MCF 10A (cell line): ENCODE data around the gene CSF2RB. TPM values are rescaled to one million over a fixed set of nuclear protein-coding genes. Genes with fewer than 3 reads are reported as not detected.
"Not testable (repeated sequence)": the region's sequence is repeated elsewhere in the genome, so short reads cannot be mapped to it uniquely, and the experiment has no call there.

Experiments used
- BruUV-seq: library from RNA; stranded (reverse); fragments of 400-500 nt; replicated peaks from 2 replicates; lab custom pipeline; 2021; lab: Mats Ljungman, UMichigan
- CTCF ChIA-PET: fragments of 300-600 bp; sonication (Branson Sonifier 250); formaldehyde crosslinking; extraction: SDS; loops from one replicate; lab custom pipeline; 2021; ENCODE audit warnings: antibody characterized with exemption, inconsistent platforms; lab: Yijun Ruan, JAX
- POLR2A ChIA-PET: fragments of 300-600, 350-650 bp; sonication (Branson Sonifier 250); formaldehyde crosslinking; extraction: SDS; loops from one replicate; lab custom pipeline; 2020; ENCODE audit warnings: antibody characterized with exemption, inconsistent platforms; lab: Yijun Ruan, JAX
- DNase-seq: peaks from one replicate; pipeline ENCODE4 v3.0.0-alpha.2; 2018; ENCODE audit not compliant: unreplicated experiment
- H3K27ac Mint-ChIP-seq: one replicate; pipeline ENCODE4 v1.8.0; 2022; ENCODE audit warnings: mild to moderate bottlenecking, low read depth, mixed read lengths; ENCODE audit not compliant: unreplicated experiment
- H3K27me3 Mint-ChIP-seq: one replicate; pipeline ENCODE4 v1.8.0; 2022; ENCODE audit warnings: mixed read lengths; ENCODE audit not compliant: insufficient read depth, unreplicated experiment
- H3K36me3 Mint-ChIP-seq: one replicate; pipeline ENCODE4 v1.8.0; 2022; ENCODE audit warnings: mild to moderate bottlenecking, moderate library complexity, mixed read lengths; ENCODE audit not compliant: insufficient read depth, unreplicated experiment
- H3K4me1 Mint-ChIP-seq: one replicate; pipeline ENCODE4 v1.8.0; 2022; ENCODE audit warnings: mixed read lengths; ENCODE audit not compliant: insufficient read depth, unreplicated experiment
- H3K4me3 Mint-ChIP-seq: one replicate; pipeline ENCODE4 v1.8.0; 2022; ENCODE audit warnings: mild to moderate bottlenecking, moderate library complexity, mixed read lengths; ENCODE audit not compliant: unreplicated experiment
- H3K9me3 Mint-ChIP-seq: one replicate; pipeline ENCODE4 v1.8.0; 2022; ENCODE audit warnings: mixed read lengths; ENCODE audit not compliant: unreplicated experiment
- intact Hi-C: fragments of 100-400 bp; cut with micrococcal nuclease; formaldehyde crosslinking; loops from 2 replicates; pipeline ENCODE4 v1.14.1; 2022
- total RNA-seq: library from RNA; stranded (reverse); gene quantifications from 2 replicates; pipeline ENCODE4 v1.2.3, GENCODE V29; 2022
- TF ChIP-seq, protein P1 (sequence below): fragments of 200-600 bp; IDR thresholded peaks from one replicate; pipeline ENCODE4 v1.8.0; 2022; ENCODE audit warnings: antibody characterized with exemption, mild to moderate bottlenecking; ENCODE audit not compliant: unreplicated experiment

Gene CSF2RB
- total RNA-seq, 1 experiment from 2014 or later = not detected

- no peak overlapping the region for H3K4me3 Mint-ChIP-seq
- no TSS peak for BruUV-seq
- no peak for DNase-seq
- no peaks in the 10 kb centered on the region for H3K36me3 Mint-ChIP-seq
- TF ChIP-seq, protein P1, sequence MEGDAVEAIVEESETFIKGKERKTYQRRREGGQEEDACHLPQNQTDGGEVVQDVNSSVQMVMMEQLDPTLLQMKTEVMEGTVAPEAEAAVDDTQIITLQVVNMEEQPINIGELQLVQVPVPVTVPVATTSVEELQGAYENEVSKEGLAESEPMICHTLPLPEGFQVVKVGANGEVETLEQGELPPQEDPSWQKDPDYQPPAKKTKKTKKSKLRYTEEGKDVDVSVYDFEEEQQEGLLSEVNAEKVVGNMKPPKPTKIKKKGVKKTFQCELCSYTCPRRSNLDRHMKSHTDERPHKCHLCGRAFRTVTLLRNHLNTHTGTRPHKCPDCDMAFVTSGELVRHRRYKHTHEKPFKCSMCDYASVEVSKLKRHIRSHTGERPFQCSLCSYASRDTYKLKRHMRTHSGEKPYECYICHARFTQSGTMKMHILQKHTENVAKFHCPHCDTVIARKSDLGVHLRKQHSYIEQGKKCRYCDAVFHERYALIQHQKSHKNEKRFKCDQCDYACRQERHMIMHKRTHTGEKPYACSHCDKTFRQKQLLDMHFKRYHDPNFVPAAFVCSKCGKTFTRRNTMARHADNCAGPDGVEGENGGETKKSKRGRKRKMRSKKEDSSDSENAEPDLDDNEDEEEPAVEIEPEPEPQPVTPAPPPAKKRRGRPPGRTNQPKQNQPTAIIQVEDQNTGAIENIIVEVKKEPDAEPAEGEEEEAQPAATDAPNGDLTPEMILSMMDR = no peak
- peaks cover 31% of the 10 kb centered on the region for H3K27me3 Mint-ChIP-seq
- POLR2A ChIA-PET = interaction anchor here (0.6 to 0.9 kb wide), 3 partner anchors 10 to 460 kb away, joined by 3 to 4 read pairs (median 3); no protein-coding TSS in a partner anchor
- no peaks in the 10 kb centered on the region for H3K4me1 Mint-ChIP-seq
- H3K27ac Mint-ChIP-seq = no peak overlapping the region
- CTCF ChIA-PET = interaction anchor here (0.5 to 2.2 kb wide), 7 partner anchors 10 to 456 kb away, joined by 3 to 9 read pairs (median 4); no protein-coding TSS in a partner anchor
- H3K9me3 Mint-ChIP-seq = no peaks in the 10 kb centered on the region
- intact Hi-C loops = loop anchor here (5.0 kb wide), 1 partner anchor 179 kb away; no protein-coding TSS in a partner anchor
Observed at GRCh38 chr22:36988075-36988832, 74.8 kb downstream of the CSF2RB start.

GRCh38 chr22:36989012-36989411 lies 75.6 kb downstream of the CSF2RB start:
- not testable (repeated sequence) for H3K4me1 Mint-ChIP-seq, H3K36me3 Mint-ChIP-seq, BruUV-seq, H3K27ac Mint-ChIP-seq, H3K9me3 Mint-ChIP-seq, DNase-seq, H3K4me3 Mint-ChIP-seq
- CTCF ChIA-PET = interaction anchor here (0.7 to 2.2 kb wide), 3 partner anchors 9 to 54 kb away, joined by 3 to 9 read pairs (median 4); no protein-coding TSS in a partner anchor
- intact Hi-C loops = loop anchor here (5.0 kb wide), 1 partner anchor 178 kb away; no protein-coding TSS in a partner anchor
- peaks cover 31% of the 10 kb centered on the region for H3K27me3 Mint-ChIP-seq
- POLR2A ChIA-PET = interaction anchor here (0.6 to 0.9 kb wide), 2 partner anchors 265 to 461 kb away, joined by 3 to 4 read pairs; no protein-coding TSS in a partner anchor

Other genes starting within 250 kb of the CSF2RB start
- gene CACNG2, start 209.9 kb upstream of the CSF2RB start, total RNA-seq = not detected in 2 replicates
- 17.6 and 28.7 TPM in 2 replicates for gene IFT27, start 137.5 kb upstream of the CSF2RB start, total RNA-seq
- not detected in 2 replicates for gene PVALB, start 96.6 kb upstream of the CSF2RB start, total RNA-seq
- gene NCF4, start 52.6 kb upstream of the CSF2RB start, total RNA-seq = not detected in 2 replicates
- 16.2 and 16.4 TPM in 2 replicates for gene TST, start 105.8 kb downstream of the CSF2RB start, total RNA-seq
- 40.7 and 51.2 TPM in 2 replicates for gene MPST, start 106.1 kb downstream of the CSF2RB start, total RNA-seq
- gene KCTD17, start 138.1 kb downstream of the CSF2RB start, total RNA-seq = 11.7 and 12.8 TPM in 2 replicates
- gene TMPRSS6, start 196.1 kb downstream of the CSF2RB start, total RNA-seq = not detected in 2 replicates
- not detected in 2 replicates for gene IL2RB, start 236.3 kb downstream of the CSF2RB start, total RNA-seq